ENCODE data around the gene LAMA2.

DNA sequence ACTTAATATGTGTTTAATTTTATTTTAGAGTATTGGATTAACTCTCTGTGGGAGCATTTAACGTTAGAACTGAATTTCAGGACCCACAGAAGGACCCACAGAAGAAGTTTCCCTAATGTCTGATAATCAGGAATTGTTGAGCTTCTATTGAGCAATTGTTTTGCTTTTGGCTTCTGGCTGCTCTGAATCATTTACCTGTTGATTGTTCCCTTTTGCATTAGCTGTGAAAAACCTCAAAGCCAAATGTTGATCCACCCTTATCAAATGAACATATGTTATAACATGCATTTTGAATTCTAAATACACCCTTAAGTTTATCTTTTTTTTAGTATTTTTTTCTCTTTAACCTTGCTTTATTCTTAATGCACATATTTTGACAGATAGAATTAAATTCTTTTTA, 393.5 kb downstream of the LAMA2 start:
- TF ChIP-seq YY1 (IDR thresholded peaks at IDR 0.05; ENCODE audit: insufficient read depth, insufficient read length) (no peak), SUZ12 (IDR thresholded peaks at IDR 0.05; ENCODE audit: extremely low read depth, insufficient read depth, insufficient read length) (no peak), ZNF274 (IDR thresholded peaks at IDR 0.05; ENCODE audit: low read depth, low read length) (no peak)

Data from NT2/D1 (cell line).